Adrenal gland (tissue), 12 donors: ENCODE results near the gene B4GALT6. TPM values are rescaled to one million over a fixed set of nuclear protein-coding genes. Genes with fewer than 3 reads are reported as not detected.

Source experiments
- DNase-seq, 7 donors: peaks; one replicate each; pipeline ENCODE4 v3.0.0-alpha.2; 2019 to 2020
- H3K27ac ChIP-seq, 5 donors: fragments of 200-600 bp; sonication (generic) in 4 of 5; 1 replicate in 3 of 5; 2 replicates in 2 of 5; pipeline versions ENCODE4 v1.5.1 to v1.8.0; 2016 to 2020; ENCODE audit warnings: mild to moderate bottlenecking in 1 of 5
- H3K27me3 ChIP-seq: fragments of 200-600 bp; 2 replicates; pipeline ENCODE4 v1.8.0; 2021
- H3K36me3 ChIP-seq, 2 donors: fragments of 200-600 bp; replicated peaks in 1 of 2; 1 replicate in 1 of 2; 2 replicates in 1 of 2; pipeline versions ENCODE4 v1.5.1 to v1.8.0; 2018 to 2022
- H3K4me1 ChIP-seq, 2 donors: fragments of 200-600 bp; replicated peaks in 1 of 2; 1 replicate in 1 of 2; 2 replicates in 1 of 2; pipeline versions ENCODE4 v1.5.1 to v1.8.0; 2018 to 2021
- H3K4me3 ChIP-seq, 4 donors: fragments of 200-600 bp; sonication (generic) in 3 of 4; one replicate each; pipeline ENCODE4 v1.5.1; 2016 to 2018
- H3K9me3 ChIP-seq, 3 donors: fragments of 200-600 bp; sonication (generic) in 1 of 3; replicated peaks in 1 of 3; 1 replicate in 2 of 3; 2 replicates in 1 of 3; pipeline versions ENCODE4 v1.5.1 to v1.8.0; 2016 to 2021
- CTCF ChIP-seq, 6 experiments: fragments of 450-650 bp in 4 of 6; fragments of 200-600 bp in 2 of 6; sonication (generic) in 1 of 6; IDR thresholded peaks; 1 replicate in 5 of 6; 2 replicates in 1 of 6; pipeline versions ENCODE4 v1.5.1 to v1.8.0; 2016 to 2021; ENCODE audit warnings: antibody characterized with exemption in 6 of 6, mild to moderate bottlenecking in 2 of 6, moderate library complexity in 1 of 6
- POLR2A ChIP-seq, 2 donors: fragments of 450-650 bp; IDR thresholded peaks; one replicate each; pipeline ENCODE4 v1.6.1; 2017; ENCODE audit warnings: antibody characterized with exemption in 2 of 2, mild to moderate bottlenecking in 2 of 2, moderate library complexity in 1 of 2
- WGBS, 4 donors: extraction: QIAGEN DNeasy Blood & Tissue Kit in 2 of 4; methylation state at CpG; one replicate each; pipeline versions ENCODE4 v1.1.5 to v1.1.7; 2013 to 2017; 5-methylcytosine and 5-hydroxymethylcytosine counted together
- intact Hi-C, 2 donors: fragments of 100-400 bp; cut with DNase I; formaldehyde crosslinking; loops; one replicate each; pipeline versions ENCODE4 v1.14.1 to v1.15.0; 2022 to 2023
- polyA plus RNA-seq, 3 donors: library from polyadenylated mRNA; stranded (reverse); fragments of 200-250 nt in 2 of 3; fragments of 350-450 nt in 1 of 3; fragmentation: Illumina TruSeq in 1 of 3; extraction: RNeasy Lipid Tissue Mini Kit (QIAGEN cat#74804) in 1 of 3; gene quantifications; one replicate each; pipeline ENCODE4 v1.2.3, GENCODE V29; 2013 to 2014
- total RNA-seq, 9 donors: library from RNA; depleted of rRNA in 4 of 9; stranded (reverse); fragments of >200 nt in 4 of 9; fragments of 120-200 nt in 1 of 9; fragmentation: NEBNext Ultra II Directional in 1 of 9; extraction: Animal tissue kit (Norgen Biotek cat#: 25700) in 1 of 9; gene quantifications; one replicate each; pipeline versions ENCODE4 v1.1.0 to v1.2.4, GENCODE V29; 2013 to 2023
- donor health status: healthy with polysubstance abuse.
- donor health status: Bipolar disorder and iron deficiency.
- donor health status: DM: yes; HTN: yes; CAD: no.
- donor health status: DM: no; HTN: no; CAD: no.
- donor health status: DM: no; HTN: no; CAD: no.
- donor health status: DM: yes; HTN: yes; CAD: no.

Gene B4GALT6
- total and polyA plus RNA-seq, 12 donors, result 6.4 to 71.3 (median 21.6) TPM

- H3K27me3 ChIP-seq, result no peaks in the 10 kb centered on the region
- TF ChIP-seq CTCF (IDR thresholded peaks at IDR 0.05), result no peak
- no peak for TF ChIP-seq POLR2A (IDR thresholded peaks at IDR 0.05)
- intact Hi-C loops, result no loop called here
- no peaks in the 10 kb centered on the region for H3K4me1 ChIP-seq
- no peaks in the 10 kb centered on the region for H3K9me3 ChIP-seq
- no peak for DNase-seq
- 92 to 95% (median 94%) methylated on average over 4 of the region's 4 CpGs for WGBS, 4 donors
- no peak overlapping the region for H3K4me3 ChIP-seq
- H3K27ac ChIP-seq, result no peak overlapping the region
- no peaks in the 10 kb centered on the region for H3K36me3 ChIP-seq
Measured at GRCh38 chr18:31578126-31578525, 106.3 kb downstream of the B4GALT6 start.

GRCh38 chr18:31577195-31577594 is 107.2 kb downstream of the B4GALT6 start:
- Histone ChIP-seq H3K36me3 (no peaks in the 10 kb centered on the region), H3K9me3 (no peaks in the 10 kb centered on the region), H3K4me1 (no peaks in the 10 kb centered on the region), H3K4me3 (no peak overlapping the region), H3K27me3 (no peaks in the 10 kb centered on the region), H3K27ac (no peak overlapping the region)
- DNase-seq, result no peak
- WGBS, 4 donors, result 74 to 100% (median 90%) methylated on average over 1 of the region's 1 CpG
- intact Hi-C loops, result no loop called here
- no peak for TF ChIP-seq POLR2A (IDR thresholded peaks at IDR 0.05)
- TF ChIP-seq CTCF (IDR thresholded peaks at IDR 0.05), result no peak

GRCh38 chr18:31576670-31577069 is 107.7 kb downstream of the B4GALT6 start:
- Histone ChIP-seq H3K4me1 (no peaks in the 10 kb centered on the region), H3K4me3 (no peak overlapping the region), H3K27me3 (no peaks in the 10 kb centered on the region), H3K36me3 (no peaks in the 10 kb centered on the region), H3K27ac (no peak overlapping the region), H3K9me3 (no peaks in the 10 kb centered on the region)
- no peak for DNase-seq
- 67 to 87% (median 76%) methylated on average over 4 of the region's 4 CpGs for WGBS, 4 donors
- no peak for TF ChIP-seq CTCF (IDR thresholded peaks at IDR 0.05)
- no peak for TF ChIP-seq POLR2A (IDR thresholded peaks at IDR 0.05)
- intact Hi-C loops, result no loop called here

- TF ChIP-seq POLR2A (IDR thresholded peaks at IDR 0.05), result no peak
- TF ChIP-seq CTCF (IDR thresholded peaks at IDR 0.05), result no peak
- H3K27ac ChIP-seq, result no peak overlapping the region
- WGBS, 4 donors, result 77 to 83% (median 79%) methylated on average over 3 of the region's 3 CpGs
Measured at GRCh38 chr18:31575515-31576257, 108.7 kb downstream of the B4GALT6 start.

More at GRCh38 chr18:31575515-31576257, 108.7 kb downstream of the B4GALT6 start:
- DNase-seq, result no peak
- Histone ChIP-seq H3K4me3 (no peak overlapping the region), H3K4me1 (no peaks in the 10 kb centered on the region), H3K27me3 (no peaks in the 10 kb centered on the region), H3K9me3 (no peaks in the 10 kb centered on the region), H3K36me3 (no peaks in the 10 kb centered on the region)
- intact Hi-C loops, result no loop called here
